Activated T-cell treated with anti-CD3 and anti-CD28 coated beads for 4 hours (primary cell): ENCODE data around the gene PLS1.
"Not testable (repeated sequence)": the region's sequence is repeated elsewhere in the genome, so short reads cannot be mapped to it uniquely, and the experiment has no call there.

Experiments used
- DNase-seq: peaks from one replicate; pipeline ENCODE4 v3.0.0-alpha.2; 2020

The PLS1 gene

GRCh38 chr3:142597906-142598305 is 1.7 kb downstream of the PLS1 start:
- DNase-seq, result no peak

DNA sequence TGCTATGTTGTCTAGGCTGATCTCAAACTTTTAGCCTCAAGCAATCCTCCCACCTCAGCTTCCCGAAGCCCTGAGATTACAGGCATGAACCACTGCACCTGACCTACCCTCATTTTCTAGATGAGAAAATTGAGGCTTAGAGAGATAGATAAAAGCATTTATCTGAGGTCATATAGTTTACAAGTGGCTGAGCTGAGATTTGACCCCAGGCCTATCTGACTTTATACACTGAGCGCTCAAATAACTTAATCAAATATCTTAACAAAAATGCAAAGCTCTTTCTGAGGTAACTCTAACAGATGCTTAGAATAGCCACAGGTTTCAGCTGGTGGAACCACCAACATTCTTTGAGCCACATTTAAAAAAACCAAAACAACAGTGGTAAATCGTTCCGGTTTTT is 5.5 kb downstream of the PLS1 start:
- no peak for DNase-seq

GRCh38 chr3:142602619-142603385 is 6.6 kb downstream of the PLS1 start:
- DNase-seq, result no peak

GRCh38 chr3:142603386-142603705 is 7.2 kb downstream of the PLS1 start:
- DNase-seq, result not testable (repeated sequence)

- DNase-seq, result no peak
These were observed 8.7 kb downstream of the PLS1 start for GRCh38 chr3:142604940-142605339.

GRCh38 chr3:142608631-142609030 is 12.4 kb downstream of the PLS1 start:
- no peak for DNase-seq

- no peak for DNase-seq
These were observed 12.9 kb downstream of the PLS1 start for GRCh38 chr3:142609136-142609535.

DNA sequence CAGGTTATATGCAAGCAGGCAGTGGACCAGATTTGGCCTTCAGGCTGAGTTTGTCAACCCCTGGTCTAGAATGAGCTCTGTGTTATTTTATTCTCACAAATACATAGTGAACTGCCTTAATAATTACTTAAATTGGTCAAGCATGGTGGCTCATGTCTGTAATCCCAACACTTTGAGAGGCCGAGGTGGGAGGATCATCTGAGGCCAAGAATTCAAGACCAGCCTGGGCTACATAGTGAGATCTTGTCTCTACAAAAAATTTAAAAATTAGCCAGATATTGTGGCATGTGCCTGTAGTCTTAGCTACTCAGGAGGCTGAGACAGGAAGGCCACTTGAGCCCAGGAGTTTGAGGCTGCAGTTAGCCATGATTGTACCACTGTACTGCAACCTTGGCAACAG is 15.0 kb downstream of the PLS1 start:
- DNase-seq, result no peak

DNA sequence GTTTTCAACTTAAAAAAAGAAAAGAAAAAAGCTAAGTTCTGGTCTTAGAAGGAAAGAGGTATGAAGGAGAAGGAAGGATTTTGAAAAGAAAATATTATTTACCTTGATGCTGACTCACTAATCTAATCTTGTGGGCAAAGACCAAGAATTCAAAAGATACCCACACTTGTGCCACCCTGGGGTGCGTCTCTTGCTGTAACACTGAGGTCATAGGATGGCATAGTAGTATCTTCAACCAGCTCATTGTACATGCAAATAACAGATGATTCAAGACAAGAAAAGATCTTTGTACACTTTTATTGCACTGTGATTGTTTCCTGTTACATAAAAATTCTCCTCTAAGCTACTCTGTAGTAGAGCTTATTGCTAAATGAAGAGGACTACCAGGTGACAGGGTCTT is 17.3 kb downstream of the PLS1 start:
- DNase-seq, result no peak

- DNase-seq, result no peak
These were observed 17.9 kb downstream of the PLS1 start for GRCh38 chr3:142614059-142614626.

DNA sequence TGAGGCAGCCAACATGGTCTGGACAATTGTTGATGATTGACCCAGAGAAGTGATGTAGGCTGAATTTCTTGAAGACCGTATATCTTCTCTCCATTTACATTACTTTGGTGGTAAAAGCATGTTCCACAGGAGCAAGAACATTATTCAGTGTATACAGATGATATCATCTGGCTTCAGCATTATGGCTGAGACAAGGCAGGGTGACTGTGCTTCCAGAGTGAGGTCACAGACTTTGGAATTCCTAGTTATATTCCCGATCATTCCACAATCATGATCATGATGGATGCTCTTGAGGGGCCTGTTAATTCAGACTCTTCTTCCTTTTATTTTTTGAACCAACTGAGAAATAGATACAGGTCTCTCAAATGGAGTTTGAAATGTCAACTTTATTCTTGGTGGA is 19.0 kb downstream of the PLS1 start:
- no peak for DNase-seq

DNA sequence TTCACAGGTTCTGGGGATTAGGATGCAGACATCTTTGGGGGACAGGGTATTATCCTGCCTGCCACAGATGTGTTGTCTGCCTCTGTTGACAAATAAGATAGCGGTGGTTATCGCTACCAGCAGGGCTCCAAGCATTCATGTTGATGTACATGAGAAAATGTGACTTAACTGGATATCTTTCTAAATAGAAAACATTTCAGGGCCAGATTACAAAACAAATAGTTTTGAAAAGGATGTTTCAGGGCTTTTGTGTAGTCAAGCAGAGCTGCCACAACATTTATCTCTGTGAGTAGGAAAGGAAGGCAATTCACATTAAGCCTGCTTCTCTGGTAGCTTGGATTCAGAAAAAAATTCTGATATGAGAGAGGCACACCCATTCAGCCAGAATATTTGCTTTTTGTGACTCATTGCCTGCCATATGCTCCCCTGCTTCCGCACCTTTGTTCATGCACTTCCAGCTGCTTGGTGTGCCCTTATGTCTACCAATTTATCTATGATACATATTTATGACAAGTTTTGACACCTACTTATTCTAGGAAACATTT is 22.8 kb downstream of the PLS1 start:
- DNase-seq, result no peak

GRCh38 chr3:142622405-142622804 is 26.2 kb downstream of the PLS1 start:
- no peak for DNase-seq

GRCh38 chr3:142623194-142623593 is 27.0 kb downstream of the PLS1 start:
- no peak for DNase-seq

DNA sequence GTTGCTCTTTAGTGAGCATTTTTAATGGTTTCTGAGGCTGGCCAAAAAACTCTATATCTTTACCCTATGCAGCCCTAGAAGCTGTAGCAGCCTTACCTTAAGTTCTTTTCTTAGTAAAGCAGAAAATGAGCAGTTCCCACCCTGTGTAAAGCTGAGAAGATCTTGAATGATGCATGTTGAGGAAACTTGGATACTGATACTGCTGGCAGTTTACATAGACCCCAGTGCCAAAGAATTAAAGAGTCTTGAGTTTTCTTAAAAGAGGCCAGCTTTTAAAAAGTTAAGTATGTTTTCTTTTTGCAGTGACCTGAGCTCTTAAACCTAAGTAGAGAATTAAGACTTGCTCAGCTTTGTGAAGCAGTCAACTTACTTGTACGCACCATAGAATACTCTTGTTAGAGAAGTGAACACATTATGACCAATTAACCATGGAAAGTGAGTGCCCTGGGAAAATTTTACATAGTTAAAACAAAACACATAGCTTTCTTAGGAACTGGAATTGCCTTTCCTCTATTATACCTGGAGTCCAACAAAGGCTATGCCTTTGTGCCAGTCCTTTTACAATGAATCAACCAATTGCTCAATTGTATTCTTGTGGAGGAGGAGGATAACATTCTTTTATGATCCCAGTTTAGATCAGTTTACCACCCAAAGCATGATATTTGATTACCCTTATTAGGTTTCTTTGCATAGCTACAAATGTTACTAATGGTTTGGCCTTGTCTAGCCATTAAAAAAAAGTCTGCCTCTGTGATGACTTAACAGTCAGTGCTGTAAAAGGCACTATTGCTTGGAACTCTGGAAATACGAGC is 28.4 kb downstream of the PLS1 start:
- no peak for DNase-seq

DNA sequence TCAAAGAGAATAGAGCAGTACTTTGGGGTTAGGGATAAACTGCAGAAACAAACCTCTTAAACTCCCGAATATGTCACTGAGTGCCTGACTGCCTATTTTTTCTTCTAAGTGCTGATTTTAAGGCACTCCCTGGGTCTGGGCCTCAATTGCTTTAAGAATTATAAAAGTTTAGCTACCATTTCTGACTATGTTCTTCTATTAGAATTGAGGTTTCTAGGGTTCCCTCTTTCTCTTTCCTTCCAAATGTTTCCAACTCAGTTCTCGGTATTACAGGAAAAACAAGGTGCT is 28.9 kb downstream of the PLS1 start:
- no peak for DNase-seq

GRCh38 chr3:142626971-142627370 is 30.8 kb downstream of the PLS1 start:
- DNase-seq, result no peak

GRCh38 chr3:142628801-142629200 is 32.6 kb downstream of the PLS1 start:
- DNase-seq, result no peak

DNA sequence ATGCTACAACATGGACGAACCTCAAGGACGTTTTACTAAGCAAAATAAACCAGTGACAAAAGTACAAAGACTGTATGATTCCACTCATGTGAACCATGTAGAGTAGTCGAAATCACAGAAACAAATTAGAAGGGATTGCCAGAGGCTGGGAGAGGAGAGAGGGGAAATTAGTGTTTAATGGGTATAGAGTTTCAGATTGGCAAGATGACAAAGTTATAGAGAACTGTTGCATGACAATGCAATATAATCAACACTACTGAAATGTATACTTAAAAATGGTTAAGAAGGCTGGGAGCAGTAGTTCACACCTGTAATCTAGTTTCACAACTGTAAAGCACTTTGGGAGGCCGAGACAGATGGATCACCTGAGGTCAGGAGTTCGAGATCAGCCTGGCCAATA is 36.9 kb downstream of the PLS1 start:
- no peak for DNase-seq

- DNase-seq, result no peak
These were observed 39.9 kb downstream of the PLS1 start for GRCh38 chr3:142636050-142636449.

- no peak for DNase-seq
These were observed 40.5 kb downstream of the PLS1 start for GRCh38 chr3:142636664-142637063.

GRCh38 chr3:142638291-142638690 is 42.1 kb downstream of the PLS1 start:
- DNase-seq, result no peak

DNA sequence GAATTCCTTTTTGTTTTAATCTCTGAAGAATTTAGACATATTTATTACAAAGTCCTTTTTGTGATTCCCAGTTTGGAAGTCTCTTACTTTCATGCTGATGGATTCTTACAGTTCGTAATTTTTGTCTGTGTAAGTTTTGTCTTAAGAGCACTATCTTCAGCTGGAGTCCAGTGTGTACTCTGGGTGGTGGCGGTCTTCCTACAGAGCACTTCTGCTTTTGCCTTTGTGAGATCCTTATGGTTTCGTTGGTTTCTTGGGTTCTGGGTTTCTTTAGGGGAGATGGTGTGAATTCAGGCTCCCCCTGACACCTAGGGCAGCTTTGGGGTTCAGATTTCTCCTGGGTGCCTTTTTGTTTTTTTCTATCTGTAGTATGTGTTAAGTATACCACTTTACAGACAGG is 45.3 kb downstream of the PLS1 start:
- DNase-seq, result no peak

GRCh38 chr3:142642956-142643355 is 46.8 kb downstream of the PLS1 start:
- DNase-seq, result no peak
